SK-N-SH treated with all-trans-retinoic acid at 6 μM for 48 hours (cell line): ENCODE measurements around the gene AK4.

Experiments
- CSDC2 ChIP-seq: fragments of 250-450 bp; sonication (Bioruptor Pico); IDR thresholded peaks from 2 replicates; pipeline ENCODE4 v1.5.0; 2020; ENCODE audit warnings: mild to moderate bottlenecking, moderate library complexity
- ESRRG ChIP-seq: fragments of 250-450 bp; sonication (Bioruptor Pico); IDR thresholded peaks from 2 replicates; pipeline ENCODE4 v1.6.1; 2021; ENCODE audit warnings: mild to moderate bottlenecking
- ISL1 ChIP-seq: fragments of 250-450 bp; sonication (Bioruptor Pico); IDR thresholded peaks from 2 replicates; pipeline ENCODE4 v2.1.2; 2022; ENCODE audit warnings: mild to moderate bottlenecking, moderate library complexity
- OSR1 ChIP-seq: fragments of 250-450 bp; sonication (Bioruptor Pico); IDR thresholded peaks from 2 replicates; pipeline ENCODE4 v1.8.0; 2022; ENCODE audit warnings: moderate library complexity, mild to moderate bottlenecking, inconsistent platforms
- RARB ChIP-seq: fragments of 250-450 bp; sonication (Bioruptor Pico); IDR thresholded peaks from 2 replicates; pipeline ENCODE4 v1.8.0; 2021; ENCODE audit warnings: mild to moderate bottlenecking, moderate library complexity
- TCF4 ChIP-seq: fragments of 250-450 bp; sonication (Bioruptor Pico); IDR thresholded peaks from 2 replicates; pipeline ENCODE4 v1.8.0; 2021; ENCODE audit warnings: mild to moderate bottlenecking, moderate library complexity, borderline replicate concordance
- TOX ChIP-seq: fragments of 250-450 bp; sonication (Bioruptor Pico); IDR thresholded peaks from 2 replicates; pipeline ENCODE4 v1.8.0; 2021; ENCODE audit warnings: mild to moderate bottlenecking, moderate library complexity, borderline replicate concordance
- ZFP30 ChIP-seq: fragments of 450-650 bp; formaldehyde crosslinking; IDR thresholded peaks from 2 replicates; pipeline ENCODE4 v1.5.0; 2022; ENCODE audit warnings: mild to moderate bottlenecking, moderate library complexity
- ZNF8 ChIP-seq: fragments of 450-650 bp; formaldehyde crosslinking; IDR thresholded peaks from 2 replicates; pipeline ENCODE4 v1.5.0; 2020; ENCODE audit warnings: mild to moderate bottlenecking, moderate library complexity
- TF ChIP-seq, protein P1 (sequence below): fragments of 250-450 bp; sonication (Bioruptor Pico); IDR thresholded peaks from 2 replicates; pipeline ENCODE4 v1.8.0; 2020; ENCODE audit warnings: mild to moderate bottlenecking, moderate library complexity, borderline replicate concordance
- TF ChIP-seq, protein P2 (sequence below): fragments of 250-450 bp; sonication (Bioruptor Pico); IDR thresholded peaks from 2 replicates; pipeline ENCODE4 v1.5.1; 2020; ENCODE audit warnings: low read depth, mild to moderate bottlenecking, moderate library complexity

DNA sequence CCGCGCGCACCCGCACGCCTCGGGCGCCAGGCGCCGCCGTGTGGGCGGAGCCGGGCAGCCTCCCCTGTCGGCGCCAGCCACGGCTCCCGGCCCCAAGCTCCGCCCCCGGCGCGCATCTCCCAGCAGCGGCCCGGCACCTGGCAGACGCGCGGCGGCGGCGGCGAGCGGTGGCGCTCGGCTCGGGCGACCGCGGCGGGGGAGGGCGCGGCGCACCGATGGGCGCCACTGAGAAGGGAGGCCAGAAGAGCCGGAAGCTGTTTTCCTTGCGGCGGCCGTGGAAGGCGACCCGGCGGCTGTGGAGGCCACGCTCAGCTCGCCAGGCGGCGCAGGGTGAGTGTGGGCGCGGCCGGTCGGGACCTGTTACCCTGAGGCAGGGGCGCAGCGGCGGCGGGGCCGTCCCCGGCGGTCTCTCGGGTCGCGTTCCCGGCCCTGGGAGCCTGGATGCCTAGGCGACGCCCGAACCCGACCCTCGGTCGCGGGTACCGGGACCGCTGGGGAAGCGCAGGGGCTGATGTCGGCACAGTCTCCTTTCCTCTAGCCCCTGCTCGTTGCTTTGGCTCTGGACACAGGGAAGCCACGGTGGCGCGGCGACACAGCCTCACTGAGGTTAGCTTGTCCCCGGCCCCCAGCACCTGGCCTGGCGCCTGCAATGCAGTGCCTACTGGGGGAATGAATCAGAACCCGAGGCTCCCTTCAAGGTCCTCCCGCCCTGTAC is 106.5 kb downstream of the AK4 start:
- no peak for TF ChIP-seq TCF4 (CRISPR knock-in tag)
- TF ChIP-seq ZFP30 (CRISPR knock-in tag) = no peak
- no peak for TF ChIP-seq RARB (CRISPR knock-in tag)
- no peak for TF ChIP-seq ISL1
- TF ChIP-seq TOX = no peak
- TF ChIP-seq, protein P1, sequence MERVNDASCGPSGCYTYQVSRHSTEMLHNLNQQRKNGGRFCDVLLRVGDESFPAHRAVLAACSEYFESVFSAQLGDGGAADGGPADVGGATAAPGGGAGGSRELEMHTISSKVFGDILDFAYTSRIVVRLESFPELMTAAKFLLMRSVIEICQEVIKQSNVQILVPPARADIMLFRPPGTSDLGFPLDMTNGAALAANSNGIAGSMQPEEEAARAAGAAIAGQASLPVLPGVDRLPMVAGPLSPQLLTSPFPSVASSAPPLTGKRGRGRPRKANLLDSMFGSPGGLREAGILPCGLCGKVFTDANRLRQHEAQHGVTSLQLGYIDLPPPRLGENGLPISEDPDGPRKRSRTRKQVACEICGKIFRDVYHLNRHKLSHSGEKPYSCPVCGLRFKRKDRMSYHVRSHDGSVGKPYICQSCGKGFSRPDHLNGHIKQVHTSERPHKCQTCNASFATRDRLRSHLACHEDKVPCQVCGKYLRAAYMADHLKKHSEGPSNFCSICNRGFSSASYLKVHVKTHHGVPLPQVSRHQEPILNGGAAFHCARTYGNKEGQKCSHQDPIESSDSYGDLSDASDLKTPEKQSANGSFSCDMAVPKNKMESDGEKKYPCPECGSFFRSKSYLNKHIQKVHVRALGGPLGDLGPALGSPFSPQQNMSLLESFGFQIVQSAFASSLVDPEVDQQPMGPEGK = no peak
- TF ChIP-seq CSDC2 (CRISPR knock-in tag) = no peak
- no peak for TF ChIP-seq ESRRG (CRISPR knock-in tag)
- TF ChIP-seq, protein P2, sequence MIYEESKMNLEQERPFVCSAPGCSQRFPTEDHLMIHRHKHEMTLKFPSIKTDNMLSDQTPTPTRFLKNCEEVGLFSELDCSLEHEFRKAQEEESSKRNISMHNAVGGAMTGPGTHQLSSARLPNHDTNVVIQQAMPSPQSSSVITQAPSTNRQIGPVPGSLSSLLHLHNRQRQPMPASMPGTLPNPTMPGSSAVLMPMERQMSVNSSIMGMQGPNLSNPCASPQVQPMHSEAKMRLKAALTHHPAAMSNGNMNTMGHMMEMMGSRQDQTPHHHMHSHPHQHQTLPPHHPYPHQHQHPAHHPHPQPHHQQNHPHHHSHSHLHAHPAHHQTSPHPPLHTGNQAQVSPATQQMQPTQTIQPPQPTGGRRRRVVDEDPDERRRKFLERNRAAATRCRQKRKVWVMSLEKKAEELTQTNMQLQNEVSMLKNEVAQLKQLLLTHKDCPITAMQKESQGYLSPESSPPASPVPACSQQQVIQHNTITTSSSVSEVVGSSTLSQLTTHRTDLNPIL (CRISPR knock-in tag) = no peak
- no peak for TF ChIP-seq ZNF8
- no peak for TF ChIP-seq OSR1 (CRISPR knock-in tag)
